HCT116 (cell line): ENCODE data around the gene TREM2.

Source experiments
- CTCF ChIP-seq, 3 experiments: fragments of 200-600 bp in 1 of 3; sonication (generic) in 1 of 3; IDR thresholded peaks in 2 of 3; conservative IDR thresholded peaks in 1 of 3; 2 replicates each; pipeline ENCODE4 v1.5.1; 2012 to 2017; ENCODE audit warnings: low read depth in 2 of 3, low read length in 2 of 3, antibody characterized with exemption in 1 of 3, borderline replicate concordance in 1 of 3, control low read depth in 1 of 3, mild to moderate bottlenecking in 1 of 3, mixed read lengths in 1 of 3, mixed run types in 1 of 3, moderate library complexity in 1 of 3; ENCODE audit not compliant: insufficient read depth in 1 of 3
- EZH2phosphoT487 ChIP-seq: fragments of 200-600 bp; IDR thresholded peaks from 2 replicates; pipeline ENCODE4 v1.6.1; 2018; ENCODE audit warnings: antibody characterized with exemption, borderline replicate concordance
- MAX ChIP-seq: IDR thresholded peaks from 2 replicates; pipeline ENCODE4 v1.6.1; 2012
- POLR2A ChIP-seq: IDR thresholded peaks from 2 replicates; pipeline ENCODE4 v1.7.0; 2011; ENCODE audit warnings: borderline replicate concordance; ENCODE audit not compliant: insufficient read depth, insufficient read length; ENCODE audit errors: extremely low read depth

GRCh38 chr6:41162687-41163418, at the start of gene TREM2:
- TF ChIP-seq POLR2A = no peak
- no peak for TF ChIP-seq EZH2phosphoT487
- no peak for TF ChIP-seq MAX
- TF ChIP-seq CTCF (IDR thresholded peaks at IDR 0.05 in 2 of 3, conservative IDR thresholded peaks at IDR 0.05 in 1 of 3; ENCODE audit: borderline replicate concordance in 1 of 3, insufficient read depth in 1 of 3, low read depth in 2 of 3, low read length in 2 of 3) = no peak
